Stomach (tissue), 9 donors: ENCODE data around the gene ACRBP. TPM values are rescaled to one million over a fixed set of nuclear protein-coding genes. Genes with fewer than 3 reads are reported as not detected.

Experiments
- DNase-seq, 2 donors: peaks; one replicate each; pipeline versions ENCODE4 v3.0.0 to v3.0.0-alpha.2; 2013 to 2019
- H3K27ac ChIP-seq, 5 donors: fragments of 200-600 bp in 4 of 5; sonication (generic) in 4 of 5; one replicate each; pipeline ENCODE4 v1.5.1; 2013 to 2019; ENCODE audit warnings: mild to moderate bottlenecking in 1 of 5, moderate library complexity in 1 of 5
- H3K27me3 ChIP-seq, 3 donors: fragments of 200-600 bp; sonication (generic); one replicate each; pipeline ENCODE4 v1.5.1; 2017 to 2019; ENCODE audit warnings: mixed run types in 1 of 3
- H3K36me3 ChIP-seq, 4 donors: fragments of 200-600 bp; sonication (generic); 1 replicate in 3 of 4; 2 replicates in 1 of 4; pipeline ENCODE4 v1.5.1; 2016 to 2019
- H3K4me1 ChIP-seq, 4 donors: fragments of 200-600 bp; sonication (generic); one replicate each; pipeline ENCODE4 v1.5.1; 2016 to 2019
- H3K4me3 ChIP-seq, 4 donors: fragments of 200-600 bp; sonication (generic) in 3 of 4; one replicate each; pipeline ENCODE4 v1.5.1; 2016 to 2019; ENCODE audit warnings: mild to moderate bottlenecking in 1 of 4
- H3K9me3 ChIP-seq, 4 donors: fragments of 200-600 bp; sonication (generic); one replicate each; pipeline ENCODE4 v1.5.1; 2016 to 2019
- EP300 ChIP-seq: sonication (generic); formaldehyde crosslinking; IDR thresholded peaks from one replicate; pipeline ENCODE4 v1.6.1; 2017; ENCODE audit warnings: antibody characterized with exemption
- POLR2A ChIP-seq, 4 donors: fragments of 450-650 bp; IDR thresholded peaks; one replicate each; pipeline ENCODE4 v1.6.1; 2016; ENCODE audit warnings: antibody characterized with exemption in 4 of 4, control low read depth in 2 of 4, mild to moderate bottlenecking in 1 of 4, moderate library complexity in 1 of 4
- POLR2AphosphoS5 ChIP-seq, 3 donors: sonication (generic); formaldehyde crosslinking; IDR thresholded peaks; one replicate each; pipeline ENCODE4 v1.6.1; 2016; ENCODE audit warnings: antibody characterized with exemption in 3 of 3
- WGBS, 5 donors: extraction: QIAGEN DNeasy Blood & Tissue Kit in 3 of 5; methylation state at CpG; one replicate each; pipeline versions ENCODE4 v1.1.5 to v1.1.7; 2013 to 2018; 5-methylcytosine and 5-hydroxymethylcytosine counted together
- intact Hi-C: fragments of 100-400 bp; cut with DNase I; formaldehyde crosslinking; loops from one replicate; pipeline ENCODE4 v1.15.1; 2023; ENCODE audit warnings: low total_unique reads
- polyA plus RNA-seq, 3 donors: library from polyadenylated mRNA; stranded (reverse); fragments of 200-250 nt; gene quantifications; one replicate each; pipeline ENCODE4 v1.2.3, GENCODE V29; 2013
- total RNA-seq, 5 donors: library from RNA; depleted of rRNA; stranded (reverse); fragments of >200 nt; gene quantifications; one replicate each; pipeline versions ENCODE4 v1.1.0 to v1.2.3, GENCODE V29; 2014 to 2016
- TF ChIP-seq, protein P1 (sequence below), 7 experiments: fragments of 450-650 bp in 4 of 7; fragments of 200-600 bp in 3 of 7; sonication (generic) in 3 of 7; IDR thresholded peaks; one replicate each; pipeline ENCODE4 v1.5.1; 2016 to 2019; ENCODE audit warnings: antibody characterized with exemption in 7 of 7, control low read depth in 2 of 7, mild to moderate bottlenecking in 1 of 7
- donor health status: healthy with polysubstance abuse.
- donor health status: Bipolar disorder and iron deficiency.
- donor health status: healthy.

The ACRBP gene
- total and polyA plus RNA-seq, 8 donors = 0.31 to 6.4 (median 1.6) TPM; not detected in 3

GRCh38 chr12:6684609-6685008 is 37.4 kb upstream of the ACRBP start:
- no peak overlapping the region for H3K4me3 ChIP-seq
- no peaks in the 10 kb centered on the region for H3K9me3 ChIP-seq
- H3K36me3 ChIP-seq = peaks cover 4 to 48% (median 44%) of the 10 kb centered on the region in 4 donors
- 57 to 65% (median 62%) methylated on average over 6 of the region's 6 CpGs for WGBS, 5 donors
- intact Hi-C loops = no loop called here
- no peaks in the 10 kb centered on the region for H3K27me3 ChIP-seq
- H3K27ac ChIP-seq = no peak overlapping the region
- H3K4me1 ChIP-seq = peaks cover 21 to 64% (median 48%) of the 10 kb centered on the region in 4 donors
- TF ChIP-seq POLR2AphosphoS5 (IDR thresholded peaks at IDR 0.05) = no peak
- TF ChIP-seq, protein P1, sequence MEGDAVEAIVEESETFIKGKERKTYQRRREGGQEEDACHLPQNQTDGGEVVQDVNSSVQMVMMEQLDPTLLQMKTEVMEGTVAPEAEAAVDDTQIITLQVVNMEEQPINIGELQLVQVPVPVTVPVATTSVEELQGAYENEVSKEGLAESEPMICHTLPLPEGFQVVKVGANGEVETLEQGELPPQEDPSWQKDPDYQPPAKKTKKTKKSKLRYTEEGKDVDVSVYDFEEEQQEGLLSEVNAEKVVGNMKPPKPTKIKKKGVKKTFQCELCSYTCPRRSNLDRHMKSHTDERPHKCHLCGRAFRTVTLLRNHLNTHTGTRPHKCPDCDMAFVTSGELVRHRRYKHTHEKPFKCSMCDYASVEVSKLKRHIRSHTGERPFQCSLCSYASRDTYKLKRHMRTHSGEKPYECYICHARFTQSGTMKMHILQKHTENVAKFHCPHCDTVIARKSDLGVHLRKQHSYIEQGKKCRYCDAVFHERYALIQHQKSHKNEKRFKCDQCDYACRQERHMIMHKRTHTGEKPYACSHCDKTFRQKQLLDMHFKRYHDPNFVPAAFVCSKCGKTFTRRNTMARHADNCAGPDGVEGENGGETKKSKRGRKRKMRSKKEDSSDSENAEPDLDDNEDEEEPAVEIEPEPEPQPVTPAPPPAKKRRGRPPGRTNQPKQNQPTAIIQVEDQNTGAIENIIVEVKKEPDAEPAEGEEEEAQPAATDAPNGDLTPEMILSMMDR (IDR thresholded peaks at IDR 0.05) = peak in 3 of 7 experiments; percentile 20 to 33 (median 31)
- peak in 1 of 2 donors; percentile 51 for DNase-seq

DNA sequence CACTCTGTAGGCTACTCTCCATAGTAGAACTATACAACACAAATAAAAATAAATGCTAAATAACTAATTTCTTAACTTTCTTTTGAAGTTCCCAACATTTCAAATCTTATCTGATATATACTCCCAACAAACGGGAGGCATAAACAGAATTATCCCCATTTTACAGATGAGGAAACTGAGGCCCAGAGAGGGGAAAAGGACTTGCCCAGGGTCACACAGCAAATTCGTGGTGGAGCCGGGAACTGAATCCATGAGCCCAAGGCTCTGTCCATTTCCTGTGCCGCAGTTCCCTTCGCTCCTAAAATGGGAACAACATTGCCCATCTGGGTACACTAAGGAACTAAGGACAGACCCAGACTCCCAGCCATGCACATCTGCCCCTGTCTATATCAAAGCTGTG is 29.7 kb upstream of the ACRBP start:
- Histone ChIP-seq H3K27me3 (no peaks in the 10 kb centered on the region), H3K27ac (no peak overlapping the region), H3K9me3 (no peaks in the 10 kb centered on the region), H3K4me3 (no peak overlapping the region), H3K36me3 (peaks cover 65 to 100% (median 98%) of the 10 kb centered on the region in 4 donors), H3K4me1 (peaks cover 0 to 8% (median under 1%) of the 10 kb centered on the region in 4 donors)
- TF ChIP-seq, protein P1 (IDR thresholded peaks at IDR 0.05) = no peak
- TF ChIP-seq POLR2AphosphoS5 (IDR thresholded peaks at IDR 0.05) = no peak
- TF ChIP-seq POLR2A (IDR thresholded peaks at IDR 0.05) = no peak
- TF ChIP-seq EP300 = no peak
- no peak for DNase-seq
- WGBS, 5 donors = 93 to 99% (median 94%) methylated on average over 5 of the region's 5 CpGs
- intact Hi-C loops = no loop called here

- H3K27ac ChIP-seq = no peak overlapping the region
- no peaks in the 10 kb centered on the region for H3K27me3 ChIP-seq
- peaks cover 88 to 100% (median 100%) of the 10 kb centered on the region in 4 donors for H3K36me3 ChIP-seq
- no peak for DNase-seq
- intact Hi-C loops = no loop called here
- H3K4me1 ChIP-seq = no peaks in the 10 kb centered on the region
- WGBS, 5 donors = 86 to 90% (median 89%) methylated on average over 14 to 18 of the region's 18 CpGs
- TF ChIP-seq EP300 (no peak), POLR2A (IDR thresholded peaks at IDR 0.05) (no peak), POLR2AphosphoS5 (IDR thresholded peaks at IDR 0.05) (no peak)
- TF ChIP-seq, protein P1 (IDR thresholded peaks at IDR 0.05) = no peak
- no peaks in the 10 kb centered on the region for H3K9me3 ChIP-seq
- H3K4me3 ChIP-seq = no peak overlapping the region
These were observed 24.9 kb upstream of the ACRBP start for GRCh38 chr12:6672143-6672542.

GRCh38 chr12:6667559-6668210 is 20.5 kb upstream of the ACRBP start:
- WGBS, 5 donors = 76 to 84% (median 80%) methylated on average over 8 of the region's 8 CpGs
- TF ChIP-seq, protein P1 (IDR thresholded peaks at IDR 0.05) = no peak
- TF ChIP-seq POLR2AphosphoS5 (IDR thresholded peaks at IDR 0.05) (no peak), EP300 (no peak), POLR2A (IDR thresholded peaks at IDR 0.05) (no peak)
- H3K9me3 ChIP-seq = no peaks in the 10 kb centered on the region
- no peak overlapping the region for H3K4me3 ChIP-seq
- intact Hi-C loops = no loop called here
- peaks cover 62 to 72% (median 69%) of the 10 kb centered on the region in 4 donors for H3K36me3 ChIP-seq
- peaks cover 0 to 7% (median 2%) of the 10 kb centered on the region in 4 donors for H3K4me1 ChIP-seq
- H3K27me3 ChIP-seq = no peaks in the 10 kb centered on the region
- no peak overlapping the region for H3K27ac ChIP-seq
- peak in 1 of 2 donors; percentile 27 for DNase-seq
